HG03280 (cell line): ENCODE results near the gene NIP7.
A peak's percentile ranks its signal among the peaks of the same experiment; 100 is the strongest.
"Not testable (repeated sequence)": the region's sequence is repeated elsewhere in the genome, so short reads cannot be mapped to it uniquely, and the experiment has no call there.

Experiments
- ATAC-seq: cut with Tn5 transposase; IDR thresholded peaks from one replicate; pipeline ENCODE4 v1.9.1; 2021; ENCODE audit warnings: mild to moderate bottlenecking, moderate library complexity; ENCODE audit not compliant: unreplicated experiment

Gene NIP7

GRCh38 chr16:69339289-69340094 lies at the start of gene NIP7, which contains the start of gene COG8:
Gene NIP7 (plus strand): TSS chr16:69339772. CDS start chr16:69339830, 58 bp downstream.
Gene COG8 (minus strand): TSS chr16:69339564. CDS start chr16:69339552, 12 bp downstream.
- ATAC-seq, result peak; percentile 85

- not testable (repeated sequence) for ATAC-seq
Measured at GRCh38 chr16:69291657-69292056, 47.9 kb upstream of the NIP7 start.

- ATAC-seq, result no peak
Measured at GRCh38 chr16:69293401-69293800, 46.2 kb upstream of the NIP7 start.

GRCh38 chr16:69294051-69294450 lies 45.5 kb upstream of the NIP7 start:
- no peak for ATAC-seq

GRCh38 chr16:69296771-69297170 lies 42.8 kb upstream of the NIP7 start:
- not testable (repeated sequence) for ATAC-seq

- ATAC-seq, result no peak
Measured at GRCh38 chr16:69298261-69298660, 41.3 kb upstream of the NIP7 start.

- no peak for ATAC-seq
Measured at GRCh38 chr16:69301187-69301586, 38.4 kb upstream of the NIP7 start.

- ATAC-seq, result no peak
Measured at GRCh38 chr16:69301861-69302260, 37.7 kb upstream of the NIP7 start.

- ATAC-seq, result no peak
Measured at GRCh38 chr16:69302301-69302700, 37.3 kb upstream of the NIP7 start.

GRCh38 chr16:69306031-69306430 lies 33.5 kb upstream of the NIP7 start:
- ATAC-seq, result no peak

- ATAC-seq, result no peak
Measured at GRCh38 chr16:69307091-69307490, 32.5 kb upstream of the NIP7 start.

- ATAC-seq, result no peak
Measured at GRCh38 chr16:69307856-69308255, 31.7 kb upstream of the NIP7 start.

GRCh38 chr16:69309316-69309715 lies 30.3 kb upstream of the NIP7 start:
- no peak for ATAC-seq

GRCh38 chr16:69310653-69311532 lies 28.7 kb upstream of the NIP7 start, which contains the start of gene VPS4A:
Gene VPS4A (plus strand): TSS chr16:69311350. CDS start chr16:69311512, 162 bp downstream.
- ATAC-seq, result peak; percentile 96

- ATAC-seq, result peak; percentile 51
Measured at GRCh38 chr16:69311533-69312387, 27.8 kb upstream of the NIP7 start.

GRCh38 chr16:69313469-69313868 lies 26.1 kb upstream of the NIP7 start:
- ATAC-seq, result no peak

- no peak for ATAC-seq
Measured at GRCh38 chr16:69314534-69314933, 25.0 kb upstream of the NIP7 start.

GRCh38 chr16:69315486-69316311 lies 23.9 kb upstream of the NIP7 start:
- ATAC-seq, result no peak

GRCh38 chr16:69316595-69317034 lies 23.0 kb upstream of the NIP7 start:
- ATAC-seq, result no peak
